GM23338 (cell line): ENCODE results near the gene VWA3B. TPM values are rescaled to one million over a fixed set of nuclear protein-coding genes. Genes with fewer than 3 reads are reported as not detected.

Source experiments
- ATAC-seq: fragments of 200-7000 bp; cut with Tn5 transposase; 3 replicates; pipeline ENCODE4 v1.9.1; 2020
- DNase-seq: peaks from one replicate; pipeline ENCODE4 v3.0.0-alpha.2; 2015; ENCODE audit warnings: low spot score
- H2AFZ ChIP-seq: fragments of 200-600 bp; sonication (generic); 2 replicates; pipeline ENCODE4 v1.8.0; 2016; ENCODE audit warnings: antibody characterized with exemption, mild to moderate bottlenecking, moderate library complexity
- H3F3A ChIP-seq: fragments of 200-600 bp; sonication (generic); replicated peaks from 2 replicates; pipeline ENCODE4 v1.8.0; 2017; ENCODE audit warnings: antibody characterized with exemption, mixed run types, low read depth
- H3K27ac ChIP-seq: fragments of 200-600 bp; sonication (generic); 2 replicates; pipeline ENCODE4 v1.6.1; 2016; ENCODE audit warnings: low read depth
- H3K27me3 ChIP-seq: fragments of 200-600 bp; sonication (generic); 2 replicates; pipeline ENCODE4 v1.8.0; 2016; ENCODE audit warnings: mild to moderate bottlenecking, mixed run types, moderate library complexity; ENCODE audit not compliant: insufficient read depth
- H3K36me3 ChIP-seq: fragments of 200-600 bp; sonication (generic); 2 replicates; pipeline ENCODE4 v1.8.0; 2016; ENCODE audit warnings: mild to moderate bottlenecking; ENCODE audit not compliant: insufficient read depth
- H3K4me1 ChIP-seq: fragments of 200-600 bp; sonication (generic); 2 replicates; pipeline ENCODE4 v1.8.0; 2016; ENCODE audit warnings: mild to moderate bottlenecking, moderate library complexity; ENCODE audit not compliant: insufficient read depth
- H3K4me2 ChIP-seq: fragments of 200-600 bp; sonication (generic); 2 replicates; pipeline ENCODE4 v1.7.1; 2017; ENCODE audit warnings: mixed run types
- H3K4me3 ChIP-seq: fragments of 200-600 bp; sonication (generic); 2 replicates; pipeline ENCODE4 v1.6.1; 2016; ENCODE audit warnings: mixed run types
- H3K79me2 ChIP-seq: fragments of 200-600 bp; sonication (generic); replicated peaks from 2 replicates; pipeline ENCODE4 v1.8.0; 2017; ENCODE audit warnings: mild to moderate bottlenecking; ENCODE audit not compliant: insufficient read depth
- H3K9me2 ChIP-seq: fragments of 200-600 bp; sonication (generic); 2 replicates; pipeline ENCODE4 v1.8.0; 2017; ENCODE audit not compliant: insufficient read depth
- H4K20me1 ChIP-seq: fragments of 200-600 bp; sonication (generic); replicated peaks from 2 replicates; pipeline ENCODE4 v1.8.0; 2017; ENCODE audit warnings: mild to moderate bottlenecking; ENCODE audit not compliant: insufficient read depth
- H3K27ac Mint-ChIP-seq: 2 replicates; pipeline ENCODE4 v1.8.0; 2020; ENCODE audit warnings: inconsistent platforms, mild to moderate bottlenecking, moderate library complexity, mixed read lengths
- H3K27me3 Mint-ChIP-seq: 3 replicates; pipeline ENCODE4 v1.8.0; 2022; ENCODE audit warnings: low read depth, mild to moderate bottlenecking, moderate library complexity, mixed read lengths, inconsistent platforms; ENCODE audit not compliant: insufficient read depth, poor library complexity
- H3K36me3 Mint-ChIP-seq: 3 replicates; pipeline ENCODE4 v1.8.0; 2021; ENCODE audit warnings: low read depth, mild to moderate bottlenecking, inconsistent platforms, moderate library complexity, mixed read lengths
- H3K4me1 Mint-ChIP-seq: 3 replicates; pipeline ENCODE4 v1.8.0; 2020; ENCODE audit warnings: mild to moderate bottlenecking, inconsistent platforms, mixed read lengths
- H3K4me3 Mint-ChIP-seq: 3 replicates; pipeline ENCODE4 v1.8.0; 2021; ENCODE audit warnings: moderate library complexity, mild to moderate bottlenecking, inconsistent platforms, mixed read lengths
- H3K9me3 Mint-ChIP-seq: 3 replicates; pipeline ENCODE4 v1.8.0; 2020; ENCODE audit warnings: moderate library complexity, mild to moderate bottlenecking, inconsistent platforms, mixed read lengths
- CREB1 ChIP-seq: fragments of 250-450 bp; sonication (Bioruptor Pico); IDR thresholded peaks from 2 replicates; pipeline ENCODE4 v1.5.0; 2020; ENCODE audit warnings: low read depth, mild to moderate bottlenecking, moderate library complexity
- EZH2 ChIP-seq: fragments of 200-600 bp; sonication (generic); IDR thresholded peaks from one replicate; pipeline ENCODE4 v1.8.0; 2017; ENCODE audit warnings: antibody characterized with exemption, mild to moderate bottlenecking, low read depth; ENCODE audit not compliant: unreplicated experiment
- EZH2phosphoT487 ChIP-seq: fragments of 200-600 bp; sonication (generic); IDR thresholded peaks from one replicate; pipeline ENCODE4 v1.8.1; 2018; ENCODE audit warnings: antibody characterized with exemption; ENCODE audit not compliant: unreplicated experiment
- JUNB ChIP-seq: IDR thresholded peaks from one replicate; pipeline ENCODE4 v1.6.1; 2016; ENCODE audit warnings: antibody characterized with exemption; ENCODE audit not compliant: unreplicated experiment
- NANOG ChIP-seq: IDR thresholded peaks from 2 replicates; pipeline ENCODE4 v1.6.1; 2016; ENCODE audit warnings: antibody characterized with exemption, borderline replicate concordance
- POLR2AphosphoS5 ChIP-seq: IDR thresholded peaks from 2 replicates; pipeline ENCODE4 v1.6.1; 2016; ENCODE audit warnings: antibody characterized with exemption, low read depth
- REST ChIP-seq: IDR thresholded peaks from one replicate; pipeline ENCODE4 v1.6.1; 2018; ENCODE audit warnings: antibody characterized with exemption; ENCODE audit not compliant: unreplicated experiment
- STAT1 ChIP-seq: IDR thresholded peaks from one replicate; pipeline ENCODE4 v1.6.1; 2016; ENCODE audit warnings: antibody characterized with exemption; ENCODE audit not compliant: unreplicated experiment
- ZNF114 ChIP-seq: fragments of 250-450 bp; sonication (Bioruptor Pico); IDR thresholded peaks from 2 replicates; pipeline ENCODE4 v1.5.0; 2020; ENCODE audit warnings: mild to moderate bottlenecking, moderate library complexity
- ZNF331 ChIP-seq: fragments of 250-450 bp; sonication (Bioruptor Pico); IDR thresholded peaks from 2 replicates; pipeline ENCODE4 v1.5.0; 2020; ENCODE audit warnings: low read depth, mild to moderate bottlenecking, moderate library complexity
- ZNF462 ChIP-seq: fragments of 250-450 bp; sonication (Bioruptor Pico); IDR thresholded peaks from 2 replicates; pipeline ENCODE4 v1.5.0; 2020; ENCODE audit warnings: mild to moderate bottlenecking, moderate library complexity
- polyA plus RNA-seq: library from polyadenylated mRNA; unstranded; fragments of >200 nt; fragmentation: Nextera tagmentation; extraction: Ambion mirVana; gene quantifications from 2 replicates; pipeline ENCODE4 v1.2.1, GENCODE V29; 2016
- total RNA-seq: library from RNA; depleted of rRNA; stranded (reverse); fragments of >200 nt; shearing (Covaris generic); gene quantifications from 2 replicates; pipeline ENCODE4 v1.2.3, GENCODE V29; 2014
- TF ChIP-seq, protein P1 (sequence below), 2 experiments: fragments of 200-600 bp in 1 of 2; sonication (generic) in 1 of 2; conservative IDR thresholded peaks; 2 replicates each; pipeline versions ENCODE4 v1.5.1 to v1.6.1; 2016 to 2017; ENCODE audit warnings: antibody characterized with exemption in 2 of 2, low read depth in 2 of 2, mild to moderate bottlenecking in 2 of 2, moderate library complexity in 1 of 2
- TF ChIP-seq, protein P2 (sequence below): IDR thresholded peaks from 2 replicates; pipeline ENCODE4 v1.6.1; 2016; ENCODE audit warnings: antibody characterized with exemption

Gene VWA3B
- total and polyA plus RNA-seq, 2 experiments from 2014 or later: not detected

GRCh38 chr2:98050070-98050469, 36.9 kb upstream of the VWA3B start:
- no peak overlapping the region for H3K4me3 Mint-ChIP-seq
- no peak overlapping the region for H2AFZ ChIP-seq
- H3K9me3 Mint-ChIP-seq: no peaks in the 10 kb centered on the region; the same call in 2 of the 3 replicates
- DNase-seq (no peak), ATAC-seq (no peak)
- no peaks in the 10 kb centered on the region for H3K4me1 ChIP-seq
- H3K9me2 ChIP-seq: peaks cover 4% of the 10 kb centered on the region; the same call in 1 of the 2 replicates
- H3K79me2 ChIP-seq: no peaks in the 10 kb centered on the region
- H3K27me3 Mint-ChIP-seq: peaks cover 8% of the 10 kb centered on the region
- no peak overlapping the region for H3K4me2 ChIP-seq
- H3F3A ChIP-seq: no peaks in the 10 kb centered on the region
- H3K4me3 ChIP-seq: no peak overlapping the region
- H3K36me3 Mint-ChIP-seq: no peaks in the 10 kb centered on the region
- H3K27me3 ChIP-seq: no peaks in the 10 kb centered on the region
- no peaks in the 10 kb centered on the region for H3K36me3 ChIP-seq
- no peak overlapping the region for H3K27ac ChIP-seq
- TF ChIP-seq EZH2 (no peak), EZH2phosphoT487 (no peak), REST (no peak), ZNF462 (CRISPR knock-in tag) (no peak), STAT1 (no peak), CREB1 (CRISPR knock-in tag) (no peak), NANOG (no peak), POLR2AphosphoS5 (no peak), ZNF331 (CRISPR knock-in tag) (no peak), ZNF114 (CRISPR knock-in tag) (no peak), JUNB (no peak)
- TF ChIP-seq, protein P1, sequence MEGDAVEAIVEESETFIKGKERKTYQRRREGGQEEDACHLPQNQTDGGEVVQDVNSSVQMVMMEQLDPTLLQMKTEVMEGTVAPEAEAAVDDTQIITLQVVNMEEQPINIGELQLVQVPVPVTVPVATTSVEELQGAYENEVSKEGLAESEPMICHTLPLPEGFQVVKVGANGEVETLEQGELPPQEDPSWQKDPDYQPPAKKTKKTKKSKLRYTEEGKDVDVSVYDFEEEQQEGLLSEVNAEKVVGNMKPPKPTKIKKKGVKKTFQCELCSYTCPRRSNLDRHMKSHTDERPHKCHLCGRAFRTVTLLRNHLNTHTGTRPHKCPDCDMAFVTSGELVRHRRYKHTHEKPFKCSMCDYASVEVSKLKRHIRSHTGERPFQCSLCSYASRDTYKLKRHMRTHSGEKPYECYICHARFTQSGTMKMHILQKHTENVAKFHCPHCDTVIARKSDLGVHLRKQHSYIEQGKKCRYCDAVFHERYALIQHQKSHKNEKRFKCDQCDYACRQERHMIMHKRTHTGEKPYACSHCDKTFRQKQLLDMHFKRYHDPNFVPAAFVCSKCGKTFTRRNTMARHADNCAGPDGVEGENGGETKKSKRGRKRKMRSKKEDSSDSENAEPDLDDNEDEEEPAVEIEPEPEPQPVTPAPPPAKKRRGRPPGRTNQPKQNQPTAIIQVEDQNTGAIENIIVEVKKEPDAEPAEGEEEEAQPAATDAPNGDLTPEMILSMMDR (conservative IDR thresholded peaks at IDR 0.05; ENCODE audit: low read depth in 2 of 2): no peak
- TF ChIP-seq, protein P2, sequence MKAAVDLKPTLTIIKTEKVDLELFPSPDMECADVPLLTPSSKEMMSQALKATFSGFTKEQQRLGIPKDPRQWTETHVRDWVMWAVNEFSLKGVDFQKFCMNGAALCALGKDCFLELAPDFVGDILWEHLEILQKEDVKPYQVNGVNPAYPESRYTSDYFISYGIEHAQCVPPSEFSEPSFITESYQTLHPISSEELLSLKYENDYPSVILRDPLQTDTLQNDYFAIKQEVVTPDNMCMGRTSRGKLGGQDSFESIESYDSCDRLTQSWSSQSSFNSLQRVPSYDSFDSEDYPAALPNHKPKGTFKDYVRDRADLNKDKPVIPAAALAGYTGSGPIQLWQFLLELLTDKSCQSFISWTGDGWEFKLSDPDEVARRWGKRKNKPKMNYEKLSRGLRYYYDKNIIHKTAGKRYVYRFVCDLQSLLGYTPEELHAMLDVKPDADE: no peak
- no peaks in the 10 kb centered on the region for H4K20me1 ChIP-seq
- H3K4me1 Mint-ChIP-seq: peaks cover 9% of the 10 kb centered on the region
- no peak overlapping the region for H3K27ac Mint-ChIP-seq
